T-helper 2 cell treated with Interferon-gamma antibody and Interleukin-4, amounts not matched to agents 5 μg/mL and 100 μg/mL, for 36 hours (primary cell): ENCODE data around the gene MIDN.

ENCODE experiments used
- DNase-seq: peaks from one replicate; pipeline ENCODE4 v3.0.0; 2021; ENCODE audit warnings: low spot score
- H3K27ac Mint-ChIP-seq: one replicate; pipeline ENCODE4 v1.8.0; 2021; ENCODE audit warnings: mild to moderate bottlenecking, mixed read lengths
- H3K27me3 Mint-ChIP-seq: one replicate; pipeline ENCODE4 v1.8.0; 2021; ENCODE audit warnings: low read depth, mixed read lengths
- H3K36me3 Mint-ChIP-seq: one replicate; pipeline ENCODE4 v1.8.0; 2021; ENCODE audit warnings: low read depth, mixed read lengths
- H3K4me1 Mint-ChIP-seq: one replicate; pipeline ENCODE4 v1.8.0; 2021; ENCODE audit warnings: low read depth, mixed read lengths
- H3K4me3 Mint-ChIP-seq: one replicate; pipeline ENCODE4 v1.8.0; 2022; ENCODE audit warnings: mild to moderate bottlenecking, moderate library complexity, mixed read lengths
- H3K9me3 Mint-ChIP-seq: one replicate; pipeline ENCODE4 v1.8.0; 2021; ENCODE audit warnings: mixed read lengths

The MIDN gene

GRCh38 chr19:1225440-1226226 is 22.8 kb upstream of the MIDN start:
- no peak overlapping the region for H3K4me3 Mint-ChIP-seq
- H3K27ac Mint-ChIP-seq: no peak overlapping the region
- DNase-seq: no peak
- no peaks in the 10 kb centered on the region for H3K9me3 Mint-ChIP-seq
- no peaks in the 10 kb centered on the region for H3K27me3 Mint-ChIP-seq
- H3K36me3 Mint-ChIP-seq: no peaks in the 10 kb centered on the region
- H3K4me1 Mint-ChIP-seq: no peaks in the 10 kb centered on the region

GRCh38 chr19:1226227-1226518 is 22.2 kb upstream of the MIDN start:
- Mint-ChIP-seq H3K9me3 (no peaks in the 10 kb centered on the region), H3K4me1 (no peaks in the 10 kb centered on the region), H3K36me3 (no peaks in the 10 kb centered on the region), H3K4me3 (no peak overlapping the region), H3K27ac (no peak overlapping the region), H3K27me3 (no peaks in the 10 kb centered on the region)
- no peak for DNase-seq

- DNase-seq: no peak
- Mint-ChIP-seq H3K27ac (no peak overlapping the region), H3K36me3 (no peaks in the 10 kb centered on the region), H3K27me3 (no peaks in the 10 kb centered on the region), H3K4me3 (no peak overlapping the region), H3K4me1 (no peaks in the 10 kb centered on the region), H3K9me3 (no peaks in the 10 kb centered on the region)
These were observed 21.7 kb upstream of the MIDN start for GRCh38 chr19:1226522-1227303.

DNA sequence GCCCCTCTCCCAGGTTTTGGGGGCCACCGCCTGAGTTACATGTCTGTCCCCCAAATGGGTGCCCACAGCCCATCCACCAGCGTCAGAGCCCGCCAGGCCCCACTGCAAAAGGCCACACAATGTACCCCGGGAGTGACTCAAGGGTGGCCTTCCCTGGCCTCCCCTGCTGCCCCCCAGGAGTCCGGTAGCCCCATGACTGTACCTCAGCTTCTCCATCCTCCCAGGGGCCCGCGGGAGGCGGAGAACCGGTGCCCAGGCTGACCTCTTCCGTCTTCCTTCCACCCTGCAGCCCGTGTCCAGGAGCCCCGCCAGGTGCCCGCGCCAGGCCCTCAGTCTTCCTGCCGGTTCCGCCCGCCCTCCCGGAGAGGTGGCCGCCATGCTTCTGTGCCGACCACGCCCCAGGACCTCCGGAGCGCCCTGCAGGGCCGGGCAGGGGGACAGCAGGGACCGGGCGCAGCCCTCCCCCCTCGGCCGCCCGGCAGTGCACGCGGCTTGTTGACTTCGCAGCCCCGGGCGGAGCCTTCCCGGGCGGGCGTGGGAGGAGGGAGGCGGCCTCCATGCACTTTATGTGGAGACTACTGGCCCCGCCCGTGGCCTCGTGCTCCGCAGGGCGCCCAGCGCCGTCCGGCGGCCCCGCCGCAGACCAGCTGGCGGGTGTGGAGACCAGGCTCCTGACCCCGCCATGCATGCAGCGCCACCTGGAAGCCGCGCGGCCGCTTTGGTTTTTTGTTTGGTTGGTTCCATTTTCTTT is 20.9 kb upstream of the MIDN start:
- no peaks in the 10 kb centered on the region for H3K36me3 Mint-ChIP-seq
- H3K9me3 Mint-ChIP-seq: no peaks in the 10 kb centered on the region
- DNase-seq: no peak
- H3K27ac Mint-ChIP-seq: no peak overlapping the region
- no peaks in the 10 kb centered on the region for H3K27me3 Mint-ChIP-seq
- no peaks in the 10 kb centered on the region for H3K4me1 Mint-ChIP-seq
- no peak overlapping the region for H3K4me3 Mint-ChIP-seq

DNA sequence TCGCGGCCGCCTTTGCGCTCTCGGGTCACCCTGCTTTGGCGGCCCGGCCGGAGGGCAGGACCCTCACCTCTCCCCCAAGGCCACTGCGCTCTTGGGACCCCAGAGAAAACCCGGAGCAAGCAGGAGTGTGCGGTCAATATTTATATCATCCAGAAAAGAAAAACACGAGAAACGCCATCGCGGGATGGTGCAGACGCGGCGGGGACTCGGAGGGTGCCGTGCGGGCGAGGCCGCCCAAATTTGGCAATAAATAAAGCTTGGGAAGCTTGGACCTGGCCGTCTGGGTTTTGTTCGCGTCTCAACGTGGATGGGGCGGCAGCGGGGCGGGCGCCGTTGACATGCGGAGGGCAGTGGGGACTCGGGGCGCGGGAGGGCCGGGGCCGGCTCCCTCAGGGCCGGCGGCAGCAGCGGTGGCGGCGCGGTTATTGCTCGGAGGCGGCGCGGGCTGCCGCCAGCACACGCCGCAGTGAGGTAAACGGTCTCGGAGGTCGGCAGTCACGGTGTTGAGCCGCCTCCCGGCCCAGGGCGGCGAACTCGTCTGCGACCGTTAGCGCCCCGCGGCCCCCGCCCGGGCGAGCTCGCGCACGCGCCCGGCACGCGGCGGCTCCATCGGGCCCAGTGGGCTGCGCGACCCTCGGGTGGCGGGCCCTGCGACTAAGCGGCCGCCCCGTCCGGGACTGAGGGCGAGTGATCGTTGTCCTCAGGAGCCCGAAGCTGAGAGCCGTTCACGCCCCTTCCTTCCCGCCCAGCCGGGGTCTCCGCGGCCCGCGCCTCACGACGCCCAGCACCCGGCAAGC is 20.0 kb upstream of the MIDN start:
- no peak overlapping the region for H3K4me3 Mint-ChIP-seq
- no peaks in the 10 kb centered on the region for H3K36me3 Mint-ChIP-seq
- no peak overlapping the region for H3K27ac Mint-ChIP-seq
- H3K27me3 Mint-ChIP-seq: no peaks in the 10 kb centered on the region
- H3K9me3 Mint-ChIP-seq: no peaks in the 10 kb centered on the region
- H3K4me1 Mint-ChIP-seq: no peaks in the 10 kb centered on the region
- no peak for DNase-seq

GRCh38 chr19:1229056-1229923 is 19.1 kb upstream of the MIDN start:
- no peaks in the 10 kb centered on the region for H3K36me3 Mint-ChIP-seq
- no peaks in the 10 kb centered on the region for H3K27me3 Mint-ChIP-seq
- no peaks in the 10 kb centered on the region for H3K9me3 Mint-ChIP-seq
- DNase-seq: no peak
- H3K27ac Mint-ChIP-seq: no peak overlapping the region
- no peak overlapping the region for H3K4me3 Mint-ChIP-seq
- H3K4me1 Mint-ChIP-seq: no peaks in the 10 kb centered on the region

- H3K9me3 Mint-ChIP-seq: no peaks in the 10 kb centered on the region
These were observed 18.2 kb upstream of the MIDN start for GRCh38 chr19:1229924-1230782.

DNA sequence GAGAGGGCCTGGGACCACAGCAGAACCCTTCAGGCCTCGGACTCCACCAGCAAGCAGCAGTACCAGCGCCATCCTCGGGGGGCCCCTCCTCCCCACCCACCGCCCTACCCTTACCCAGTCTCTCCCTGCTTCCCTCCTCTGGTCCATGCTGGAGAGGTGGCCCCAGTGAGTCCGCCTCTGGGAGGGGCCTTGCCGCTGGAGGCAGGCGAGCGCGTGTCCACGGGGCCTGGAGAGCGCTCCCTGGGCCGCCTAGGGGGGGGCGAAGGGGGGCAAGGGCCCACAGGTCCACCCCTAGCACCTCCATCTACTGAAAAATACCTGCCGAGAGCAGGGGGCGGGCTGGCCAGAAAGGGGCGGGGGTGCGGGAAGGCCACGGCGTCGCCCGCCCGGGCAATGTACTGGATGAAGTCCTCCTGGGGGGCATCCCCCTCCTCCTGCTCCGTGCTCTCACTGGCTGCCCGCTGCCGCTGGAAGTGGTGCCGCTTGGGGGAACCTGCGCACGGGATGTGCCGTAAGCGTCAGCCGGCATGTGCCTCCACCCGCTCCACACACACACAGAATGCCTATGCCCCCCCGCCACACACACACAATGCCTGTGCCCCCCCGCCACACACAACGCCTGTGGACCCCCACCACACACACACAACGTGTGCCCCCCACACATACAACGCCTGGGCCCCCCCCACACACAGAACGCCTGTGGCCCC is 17.4 kb upstream of the MIDN start:
- H3K9me3 Mint-ChIP-seq: no peaks in the 10 kb centered on the region
- no peak overlapping the region for H3K27ac Mint-ChIP-seq
- H3K4me3 Mint-ChIP-seq: no peak overlapping the region
- H3K4me1 Mint-ChIP-seq: no peaks in the 10 kb centered on the region
- no peak for DNase-seq
- peaks cover under 1% of the 10 kb centered on the region for H3K27me3 Mint-ChIP-seq
- no peaks in the 10 kb centered on the region for H3K36me3 Mint-ChIP-seq

More at GRCh38 chr19:1229924-1230782, 18.2 kb upstream of the MIDN start:
- no peaks in the 10 kb centered on the region for H3K27me3 Mint-ChIP-seq
- H3K4me3 Mint-ChIP-seq: no peak overlapping the region
- no peaks in the 10 kb centered on the region for H3K4me1 Mint-ChIP-seq
- H3K36me3 Mint-ChIP-seq: no peaks in the 10 kb centered on the region
- no peak overlapping the region for H3K27ac Mint-ChIP-seq
- no peak for DNase-seq

DNA sequence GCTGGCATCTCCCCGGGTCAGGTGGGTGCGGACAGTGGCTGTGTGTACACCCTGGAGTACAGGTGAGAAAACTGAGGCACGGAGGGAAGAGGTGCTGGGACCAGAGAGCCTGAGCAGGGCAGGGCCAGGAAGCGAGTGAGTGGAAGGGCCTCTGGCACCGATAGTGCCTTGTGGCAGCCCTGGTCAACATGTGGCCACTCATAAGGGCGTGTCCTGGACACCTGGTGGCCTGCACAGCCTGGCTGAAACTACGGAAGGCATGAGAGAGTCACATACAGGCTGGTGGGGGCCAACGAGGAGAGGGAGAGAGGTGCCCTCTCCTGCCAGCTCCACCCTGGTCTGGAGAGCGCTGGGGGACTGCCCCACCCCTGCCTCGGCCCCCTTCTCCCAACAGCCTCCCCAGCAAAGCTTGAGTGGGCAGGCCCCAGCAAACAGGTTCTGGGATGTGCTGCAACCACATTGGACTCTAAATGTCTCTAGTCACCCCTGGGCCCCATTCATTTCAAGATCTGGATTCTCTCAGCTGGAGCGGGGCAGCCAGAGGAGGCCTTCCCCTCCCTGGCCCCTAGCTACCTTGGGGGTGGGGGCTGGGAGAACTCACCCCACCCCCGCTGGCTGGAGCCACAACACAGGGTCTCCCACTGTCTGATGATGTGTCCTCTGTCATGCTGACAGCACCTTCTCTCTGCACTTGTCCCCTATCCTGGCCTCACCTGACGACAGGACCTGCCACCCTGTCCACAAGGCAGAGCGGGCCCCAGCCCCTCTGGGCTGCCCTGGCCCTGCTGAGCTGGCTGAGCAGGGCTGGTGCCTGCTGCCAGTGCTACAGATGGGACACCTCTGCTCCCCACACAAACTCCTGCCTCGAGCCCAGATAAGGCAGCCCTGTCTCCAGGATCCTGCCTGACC is 16.4 kb upstream of the MIDN start:
- H3K9me3 Mint-ChIP-seq: no peaks in the 10 kb centered on the region
- no peaks in the 10 kb centered on the region for H3K36me3 Mint-ChIP-seq
- H3K27ac Mint-ChIP-seq: peak overlapping the region; percentile 31
- no peak for DNase-seq
- no peak overlapping the region for H3K4me3 Mint-ChIP-seq
- peaks cover 5% of the 10 kb centered on the region for H3K27me3 Mint-ChIP-seq
- H3K4me1 Mint-ChIP-seq: no peaks in the 10 kb centered on the region

DNA sequence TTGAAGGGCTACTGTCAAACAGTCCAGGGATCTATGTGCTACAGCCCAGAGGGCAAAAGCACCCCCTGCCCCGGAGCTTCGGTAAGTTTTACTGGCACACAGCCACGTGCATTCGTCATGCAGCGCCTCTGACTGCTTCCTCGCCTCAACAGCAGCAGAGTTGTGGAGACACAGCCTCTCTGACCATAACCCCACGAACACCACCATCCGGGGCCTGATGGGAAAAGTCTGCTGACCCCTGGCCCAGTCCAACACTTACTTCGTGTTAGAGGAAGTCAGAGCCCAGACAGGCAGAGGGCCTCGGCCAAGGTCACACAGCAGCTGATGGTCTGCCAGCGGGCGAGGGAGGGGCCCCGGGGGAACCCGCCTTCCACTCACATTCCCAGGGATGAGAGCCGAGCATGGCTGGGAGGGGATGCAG is 15.7 kb upstream of the MIDN start:
- H3K27me3 Mint-ChIP-seq: peaks cover 5% of the 10 kb centered on the region
- H3K4me3 Mint-ChIP-seq: no peak overlapping the region
- H3K36me3 Mint-ChIP-seq: no peaks in the 10 kb centered on the region
- no peak overlapping the region for H3K27ac Mint-ChIP-seq
- no peak for DNase-seq
- H3K9me3 Mint-ChIP-seq: no peaks in the 10 kb centered on the region
- H3K4me1 Mint-ChIP-seq: no peaks in the 10 kb centered on the region

GRCh38 chr19:1233115-1233667 is 15.2 kb upstream of the MIDN start:
- Mint-ChIP-seq H3K9me3 (no peaks in the 10 kb centered on the region), H3K4me3 (no peak overlapping the region), H3K27ac (no peak overlapping the region), H3K36me3 (no peaks in the 10 kb centered on the region), H3K4me1 (no peaks in the 10 kb centered on the region), H3K27me3 (peaks cover 5% of the 10 kb centered on the region)
- no peak for DNase-seq
